Kidney tubule cell (primary cell): Measurements from ENCODE around the gene FDX1.
"Not testable (repeated sequence)": the region's sequence is repeated elsewhere in the genome, so short reads cannot be mapped to it uniquely, and the experiment has no call there.

Source experiments
- DNase-seq: peaks from one replicate; pipeline ENCODE4 v3.0.0-alpha.2; 2018; ENCODE audit warnings: low spot score

The FDX1 gene, protein sequence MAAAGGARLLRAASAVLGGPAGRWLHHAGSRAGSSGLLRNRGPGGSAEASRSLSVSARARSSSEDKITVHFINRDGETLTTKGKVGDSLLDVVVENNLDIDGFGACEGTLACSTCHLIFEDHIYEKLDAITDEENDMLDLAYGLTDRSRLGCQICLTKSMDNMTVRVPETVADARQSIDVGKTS

GRCh38 chr11:110429731-110430266, at the start of gene FDX1:
Gene FDX1 (plus strand): TSS chr11:110429948. CDS start chr11:110430121, 173 bp downstream.
- peak; percentile 83 for DNase-seq

GRCh38 chr11:110380836-110381622, 48.7 kb upstream of the FDX1 start:
- DNase-seq: no peak

DNA sequence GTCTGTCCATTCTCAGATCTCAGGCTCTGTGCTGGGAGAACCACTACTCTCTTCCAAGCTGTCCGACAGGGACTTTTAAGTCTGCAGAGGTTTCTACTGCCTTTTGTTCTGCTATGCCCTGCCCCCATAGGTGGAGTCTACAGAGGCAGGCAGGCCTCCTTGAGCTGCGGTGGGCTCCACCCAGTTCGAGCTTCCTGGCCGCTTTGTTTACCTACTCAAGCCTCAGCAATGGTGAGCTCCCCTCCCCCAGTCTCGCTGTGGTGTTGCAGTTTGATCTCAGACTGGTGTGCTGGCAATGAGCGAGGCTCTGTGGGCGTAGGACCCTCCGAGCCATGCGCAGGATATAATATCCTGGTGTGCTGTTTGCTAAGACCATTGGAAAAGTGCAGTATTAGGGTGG, 41.5 kb upstream of the FDX1 start:
- not testable (repeated sequence) for DNase-seq

DNA sequence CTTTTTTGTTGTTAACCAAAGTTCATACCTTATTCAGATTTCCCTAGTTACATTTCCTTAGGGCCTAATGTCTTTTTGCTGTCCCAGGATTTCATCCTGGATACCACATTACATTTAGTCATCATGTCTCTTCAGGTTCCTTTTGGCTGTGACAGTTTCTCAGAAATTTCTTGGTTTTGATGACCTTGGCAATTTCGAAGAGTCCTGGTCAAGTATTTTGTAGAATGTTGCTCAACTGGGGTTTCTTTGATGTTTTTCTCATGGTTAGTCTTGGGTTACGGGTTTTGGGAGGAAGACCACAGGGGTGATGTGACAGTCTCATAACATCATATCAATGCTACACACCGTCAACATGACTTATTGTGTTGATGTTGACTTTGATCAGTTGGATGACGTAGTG, 39.8 kb upstream of the FDX1 start:
- DNase-seq: no peak

DNA sequence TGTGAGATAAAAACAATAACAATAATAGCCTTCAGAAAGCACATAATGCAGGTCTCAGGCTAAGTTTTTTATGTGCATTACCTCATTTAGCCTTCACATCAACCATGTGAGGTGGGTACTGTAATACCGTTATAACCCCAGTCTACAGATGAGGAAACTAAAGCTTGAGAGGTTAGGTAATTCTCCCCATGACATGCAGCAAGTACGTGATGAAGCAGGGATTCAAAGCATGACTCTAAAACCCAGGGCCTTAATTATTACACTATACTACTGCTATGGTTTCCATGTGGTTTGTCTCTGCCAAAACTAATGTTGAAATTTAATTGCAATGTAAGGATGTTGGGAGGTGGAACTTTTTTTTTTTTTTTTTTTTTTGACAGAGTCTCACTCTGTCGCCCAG, 37.7 kb upstream of the FDX1 start:
- no peak for DNase-seq

DNA sequence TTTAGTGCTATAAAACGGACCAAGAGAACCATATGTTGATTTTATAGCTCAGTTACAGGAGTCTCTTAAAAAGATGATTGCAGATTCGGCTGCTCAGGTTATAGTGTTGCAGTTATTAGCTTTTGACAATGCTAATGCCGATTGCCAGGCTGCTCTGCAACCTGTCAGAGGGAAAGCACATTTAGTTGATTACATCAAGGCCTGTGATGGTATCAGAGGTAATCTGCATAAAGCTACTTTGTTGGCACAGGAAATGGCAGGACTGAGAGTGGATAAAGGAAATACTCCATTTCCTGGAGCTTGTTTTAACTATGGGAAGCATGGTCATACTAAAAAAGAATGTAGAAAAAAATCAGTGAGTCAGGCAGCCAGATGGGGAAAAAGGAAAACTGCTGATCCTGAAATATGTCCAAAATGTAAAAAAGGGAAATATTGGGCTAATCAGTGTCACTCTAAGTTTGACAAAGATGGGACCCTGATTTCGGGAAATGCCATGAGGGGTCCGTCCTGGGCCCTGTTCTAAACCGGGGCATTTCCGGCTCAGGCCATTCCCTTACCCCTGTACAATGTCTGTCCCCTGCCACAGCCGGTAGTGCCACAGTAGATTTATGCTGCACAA, 32.0 kb upstream of the FDX1 start:
- not testable (repeated sequence) for DNase-seq

DNA sequence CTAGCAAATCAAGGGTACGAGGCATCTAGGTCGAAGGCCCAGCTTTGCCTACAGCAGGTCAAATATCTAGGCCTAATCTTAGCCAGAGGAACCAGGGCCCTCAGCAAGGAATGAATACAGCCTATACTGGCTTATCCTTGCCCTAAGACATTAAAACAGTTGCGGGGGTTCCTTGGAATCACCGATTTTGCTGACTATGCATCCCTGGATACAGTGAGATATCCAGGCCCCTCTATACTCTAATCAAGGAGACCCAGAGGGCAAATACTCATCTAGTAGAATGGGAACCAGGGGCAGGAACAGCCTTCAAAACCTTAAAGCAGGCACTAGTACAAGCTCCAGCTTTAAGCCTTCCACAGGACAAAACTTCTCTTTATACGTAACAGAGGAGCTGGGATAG, 26.2 kb upstream of the FDX1 start:
- DNase-seq: not testable (repeated sequence)

- not testable (repeated sequence) for DNase-seq
Observed at GRCh38 chr11:110405636-110406035, 24.1 kb upstream of the FDX1 start.

GRCh38 chr11:110407315-110407714, 22.4 kb upstream of the FDX1 start:
- DNase-seq: no peak

- DNase-seq: no peak
Observed at GRCh38 chr11:110409174-110409573, 20.6 kb upstream of the FDX1 start.

DNA sequence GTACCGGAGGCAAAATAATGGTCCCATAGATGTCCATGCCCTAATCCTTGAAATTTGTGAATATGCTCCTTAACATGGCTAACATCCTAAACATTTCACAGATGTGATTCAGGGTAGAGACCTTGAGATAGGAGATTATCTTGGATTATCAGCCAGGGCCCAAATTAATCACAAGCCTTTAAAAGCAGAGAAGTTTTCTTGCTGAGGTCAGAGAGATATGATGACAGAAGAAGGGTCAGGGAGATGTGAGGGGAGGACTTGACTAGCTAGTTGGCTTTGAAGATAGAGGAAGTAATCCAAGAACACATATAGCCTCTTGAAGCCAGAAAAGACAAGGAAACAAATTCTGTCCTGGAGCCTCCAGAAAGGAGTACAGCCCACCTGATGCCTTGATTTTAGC, 19.1 kb upstream of the FDX1 start:
- no peak for DNase-seq

GRCh38 chr11:110415081-110415480, 14.7 kb upstream of the FDX1 start:
- no peak for DNase-seq

DNA sequence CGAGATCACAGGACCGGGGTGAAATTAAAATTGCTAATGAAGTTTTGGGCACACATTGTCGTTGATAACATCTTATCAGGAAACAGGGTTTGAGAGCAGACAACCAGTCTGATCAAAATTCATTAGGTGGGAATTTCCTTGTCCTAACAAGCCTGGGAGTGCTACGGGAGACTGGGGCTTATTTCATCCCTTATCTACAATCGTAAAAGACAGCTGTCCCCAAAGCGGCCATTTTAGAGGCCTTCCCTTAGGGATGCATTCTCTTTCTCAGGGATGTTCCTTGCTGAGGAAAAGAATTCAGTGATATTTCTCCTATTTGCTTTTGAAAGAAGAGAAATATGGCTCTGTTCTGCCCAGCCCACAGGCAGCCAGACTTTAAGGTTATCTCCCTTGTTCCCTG, 8.1 kb upstream of the FDX1 start:
- not testable (repeated sequence) for DNase-seq

DNA sequence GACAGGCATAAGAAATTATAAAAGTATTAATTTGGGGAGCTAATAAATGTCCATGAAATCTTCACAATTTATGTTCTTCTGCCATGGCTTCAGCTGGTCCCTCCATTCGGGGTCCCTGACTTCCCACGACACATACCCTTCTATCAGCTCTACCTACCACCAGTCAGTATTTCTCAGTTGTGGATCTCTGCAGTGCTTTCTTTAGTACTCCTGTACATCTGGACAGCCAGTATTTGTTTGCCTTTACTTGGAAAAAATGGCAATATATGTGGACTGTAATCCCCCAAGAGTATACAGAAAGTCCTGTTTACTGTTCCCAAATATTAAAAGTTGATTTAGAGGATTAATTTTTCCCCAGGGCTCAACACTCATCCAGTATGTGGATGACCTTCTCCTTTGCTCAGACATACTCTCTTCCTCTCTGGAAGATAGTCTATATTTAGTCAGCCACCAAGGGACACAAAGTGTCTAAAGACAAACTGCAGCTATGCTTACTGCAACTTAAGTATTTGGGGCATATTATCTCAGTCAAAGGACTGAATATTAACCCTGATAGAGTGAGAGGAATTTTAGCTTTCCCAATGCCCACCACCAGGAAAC, 7.3 kb upstream of the FDX1 start:
- DNase-seq: no peak

- DNase-seq: no peak
Observed at GRCh38 chr11:110424775-110425444, 4.8 kb upstream of the FDX1 start.

- no peak for DNase-seq
Observed at GRCh38 chr11:110425751-110426545, 3.8 kb upstream of the FDX1 start.

- DNase-seq: no peak
Observed at GRCh38 chr11:110428040-110428439, 1.7 kb upstream of the FDX1 start.

- DNase-seq: no peak
Observed at GRCh38 chr11:110428956-110429730, 605 bp upstream of the FDX1 start.

GRCh38 chr11:110430267-110431050, 711 bp downstream of the FDX1 start:
- DNase-seq: peak; percentile 38
